T47D (cell line): Measurements from ENCODE around the gene TJAP1.
"Not testable (repeated sequence)": the region's sequence is repeated elsewhere in the genome, so short reads cannot be mapped to it uniquely, and the experiment has no call there.

Source experiments
- DNase-seq, 2 experiments: peaks; one replicate each; pipeline versions ENCODE4 v3.0.0 to v3.0.0-alpha.2; 2011 to 2012; ENCODE audit warnings: low read depth in 1 of 2, low spot score in 1 of 2
- JUND ChIP-seq: IDR thresholded peaks from 2 replicates; pipeline ENCODE4 v1.6.1; 2012; ENCODE audit warnings: low read depth
- in situ Hi-C: cut with HindIII; loops from 2 replicates; pipeline ENCODE4 v1.10.0; 2016; ENCODE audit warnings: low sequenced_read_pairs, low pct_unique_long_range_greater_than_20kb

TJAP1 gene

GRCh38 chr6:43493230-43493629 lies 15.9 kb downstream of the TJAP1 start:
- no peak for DNase-seq
- no peak for TF ChIP-seq JUND
- in situ Hi-C loops = no loop called here

- in situ Hi-C loops = no loop called here
- no peak for DNase-seq
- TF ChIP-seq JUND = no peak
Measured at GRCh38 chr6:43493833-43494232, 16.5 kb downstream of the TJAP1 start.

- in situ Hi-C loops = no loop called here
- TF ChIP-seq JUND = no peak
- DNase-seq = no peak
Measured at GRCh38 chr6:43494321-43494720, 17.0 kb downstream of the TJAP1 start.

DNA sequence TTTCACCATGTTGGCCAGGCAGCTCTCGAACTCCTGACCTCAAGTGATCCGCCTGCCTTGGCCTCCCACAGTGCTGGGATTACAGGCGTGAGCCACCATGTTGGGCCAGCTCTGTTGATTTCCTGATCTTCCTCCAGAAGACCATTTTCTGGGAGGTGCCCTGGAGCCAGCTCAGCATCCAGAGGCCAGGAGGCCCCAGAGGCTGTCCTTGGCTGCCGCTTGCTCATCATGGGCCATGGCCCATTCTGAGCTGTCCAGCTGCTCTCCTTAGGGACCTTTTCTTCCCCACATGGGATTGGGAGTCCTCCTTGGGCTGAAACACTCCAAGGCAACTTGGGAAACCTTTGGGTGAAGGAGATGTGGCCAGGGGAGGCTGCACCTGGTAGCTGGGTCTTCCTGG lies 17.4 kb downstream of the TJAP1 start:
- in situ Hi-C loops = no loop called here
- TF ChIP-seq JUND = no peak
- no peak for DNase-seq

GRCh38 chr6:43495409-43495941 lies 18.1 kb downstream of the TJAP1 start:
- in situ Hi-C loops = no loop called here
- no peak for TF ChIP-seq JUND
- DNase-seq = peak in 1 of 2 experiments; percentile 62

DNA sequence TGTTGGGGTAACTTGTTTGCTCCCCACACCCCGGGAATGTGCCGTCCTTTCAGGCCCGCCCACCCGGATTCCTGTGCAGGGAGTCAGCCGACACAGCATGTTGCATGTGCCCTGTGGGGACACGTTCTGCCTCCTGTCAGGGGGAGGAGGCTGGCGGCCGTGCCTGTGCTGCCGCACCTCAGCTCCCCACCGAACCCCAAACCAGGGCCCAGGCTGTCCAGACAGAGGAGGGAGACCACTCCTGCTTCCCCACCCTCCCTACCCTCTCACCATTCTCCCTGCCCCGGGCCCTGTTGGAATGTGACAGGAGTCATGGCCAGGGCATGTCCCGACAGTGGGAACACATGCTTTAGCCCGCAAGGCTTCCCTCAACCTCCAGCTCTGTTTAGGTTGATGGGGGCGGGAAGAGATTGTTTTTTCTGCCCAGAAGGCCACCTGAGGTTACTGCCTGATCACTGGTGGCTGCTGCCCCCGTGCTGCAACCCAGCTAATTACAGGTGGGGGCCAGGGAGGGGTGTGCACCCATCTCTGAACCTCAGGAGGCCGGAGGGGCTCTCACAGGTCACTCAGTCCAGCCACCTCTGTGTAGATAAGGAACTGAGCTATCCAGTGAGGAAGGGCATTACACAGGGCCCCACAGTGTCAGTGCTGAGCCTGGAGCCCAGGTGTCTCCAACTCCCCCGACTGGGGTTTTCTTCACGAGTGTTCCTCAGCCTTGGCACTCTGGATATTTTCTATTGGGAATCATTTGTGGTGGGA lies 19.2 kb downstream of the TJAP1 start:
- in situ Hi-C loops = no loop called here
- no peak for TF ChIP-seq JUND
- DNase-seq = peak; percentile 60 to 77

DNA sequence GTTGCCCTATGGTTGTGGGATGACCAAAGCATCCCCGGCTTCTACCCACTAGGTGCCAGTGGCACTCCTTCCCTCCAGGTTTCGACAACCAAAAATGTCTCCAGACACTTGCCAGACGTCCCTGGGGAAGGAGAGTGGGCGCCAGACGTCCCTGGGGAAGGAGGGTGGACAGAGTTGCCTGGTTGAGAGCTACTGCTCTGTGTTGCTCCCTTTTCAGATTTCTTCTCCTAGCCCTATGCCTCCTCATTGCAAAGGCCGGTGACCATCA lies 19.7 kb downstream of the TJAP1 start:
- no peak for TF ChIP-seq JUND
- in situ Hi-C loops = no loop called here
- DNase-seq = no peak

DNA sequence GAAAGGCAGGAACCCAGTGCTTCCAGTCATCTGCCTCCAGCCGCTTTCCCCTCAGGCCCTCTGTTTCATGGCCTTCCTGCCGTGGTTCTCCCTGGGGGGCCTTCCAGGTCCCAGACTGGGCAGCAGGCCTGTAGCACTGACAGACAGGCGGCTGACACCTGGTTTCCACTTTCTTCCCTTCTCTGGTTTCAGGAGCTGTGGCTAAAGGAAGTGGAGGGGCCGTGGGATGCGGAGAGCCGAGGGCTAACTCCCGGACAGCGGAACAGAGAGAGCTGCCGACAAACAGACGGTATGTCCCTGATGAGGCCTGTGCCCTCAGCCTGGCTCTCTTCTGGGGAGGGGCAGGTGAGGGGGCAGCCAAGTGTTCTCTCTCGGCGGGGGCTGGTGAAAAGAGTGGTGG lies 20.3 kb downstream of the TJAP1 start:
- in situ Hi-C loops = no loop called here
- no peak for DNase-seq
- no peak for TF ChIP-seq JUND

GRCh38 chr6:43498291-43498690 lies 20.9 kb downstream of the TJAP1 start:
- in situ Hi-C loops, DNase-seq: not testable (repeated sequence)

DNA sequence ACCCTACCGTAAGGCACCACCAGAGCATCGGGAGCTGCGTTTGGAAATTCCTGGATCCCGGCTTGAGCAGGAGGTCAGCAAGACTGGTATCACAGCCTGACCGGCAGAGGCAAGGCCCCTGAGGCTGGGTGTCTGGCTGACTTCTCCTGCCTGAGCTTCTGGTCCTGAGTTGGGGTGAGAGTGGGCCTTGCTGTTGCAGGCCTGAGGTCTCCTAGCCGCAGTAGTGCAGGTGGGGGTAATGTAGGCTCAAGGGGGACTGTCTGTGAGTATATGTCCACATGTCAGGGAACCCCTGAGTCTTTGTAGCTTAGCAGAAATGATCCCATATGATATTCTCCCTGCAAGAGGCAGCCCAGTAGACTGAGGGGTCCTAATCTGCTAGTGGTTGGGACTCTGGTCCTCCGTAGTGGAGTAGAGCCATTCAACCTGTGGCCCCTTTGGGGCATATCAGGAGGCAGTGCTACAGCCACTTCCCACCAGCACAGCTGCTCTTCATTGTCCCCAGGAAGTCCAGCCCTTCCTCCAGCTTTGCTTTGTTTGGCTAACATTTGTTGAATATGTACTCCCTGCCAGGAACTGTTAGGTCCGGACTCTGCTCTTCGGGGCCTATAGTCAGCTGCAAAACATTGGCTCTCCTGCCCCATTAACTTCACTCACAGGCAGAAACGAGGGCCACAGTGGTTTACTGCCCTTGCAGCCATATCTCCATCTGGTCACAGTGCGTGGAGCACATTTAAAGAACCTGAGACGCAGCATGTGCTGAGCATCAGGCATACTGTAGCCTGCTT lies 21.9 kb downstream of the TJAP1 start:
- TF ChIP-seq JUND = no peak
- in situ Hi-C loops = no loop called here
- DNase-seq = no peak

DNA sequence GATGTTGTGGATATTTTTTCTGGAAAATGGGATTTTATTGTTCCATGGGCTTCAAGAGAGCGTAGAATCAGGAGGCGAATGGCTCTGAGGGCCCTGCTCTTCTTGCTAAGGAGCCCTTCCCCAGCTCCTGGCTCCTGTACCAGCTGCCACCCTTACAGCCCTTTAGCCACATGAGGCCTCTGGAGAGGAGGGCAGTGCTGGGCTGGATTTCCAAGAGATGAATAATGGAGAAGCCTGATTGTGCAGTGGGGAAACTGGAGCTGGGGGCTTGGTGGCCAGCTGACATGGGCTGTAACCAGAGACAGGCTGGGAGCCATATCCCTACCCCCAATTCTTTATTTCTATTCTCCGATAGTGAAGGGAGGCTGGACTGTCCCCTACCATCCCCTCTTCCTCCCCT lies 23.6 kb downstream of the TJAP1 start:
- TF ChIP-seq JUND = no peak
- no peak for DNase-seq
- in situ Hi-C loops = no loop called here

DNA sequence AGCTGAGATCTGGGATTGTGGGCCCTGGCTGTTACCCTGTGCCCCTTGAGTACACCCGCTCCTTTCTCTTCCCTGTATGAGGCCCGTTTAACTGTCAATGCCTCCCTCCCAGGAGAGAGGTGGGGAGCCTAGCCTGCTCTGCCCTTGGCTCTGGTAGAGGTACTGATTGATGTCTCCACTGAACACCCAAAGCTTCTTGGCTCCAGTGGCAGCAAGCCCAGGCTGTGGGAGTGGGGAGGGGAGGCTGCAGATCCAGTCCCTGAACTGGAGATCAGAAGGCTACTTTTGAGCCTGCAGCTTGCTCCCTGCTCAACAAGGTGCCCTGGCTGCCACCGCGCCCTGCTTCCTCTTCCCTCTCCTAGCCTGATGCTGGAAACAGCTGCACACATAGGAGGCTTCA lies 25.3 kb downstream of the TJAP1 start:
- in situ Hi-C loops = no loop called here
- no peak for DNase-seq
- TF ChIP-seq JUND = no peak

GRCh38 chr6:43503443-43503842 lies 26.1 kb downstream of the TJAP1 start:
- TF ChIP-seq JUND = no peak
- no peak for DNase-seq
- in situ Hi-C loops = no loop called here
